Naive thymus-derived CD4-positive, alpha-beta T cell (primary cell): Measurements from ENCODE around the gene PPP2R5D. TPM values are rescaled to one million over a fixed set of nuclear protein-coding genes. Genes with fewer than 3 reads are reported as not detected.

Experiments
- ATAC-seq: fragments of 150-1000 bp; cut with Tn5 transposase; 2 replicates; pipeline ENCODE4 v1.10.0; 2021; ENCODE audit warnings: mild to moderate bottlenecking, moderate library complexity
- CTCF ChIA-PET: fragments of 350-600 bp; sonication (Branson Sonifier 250); formaldehyde crosslinking; loops from one replicate; lab custom pipeline; 2021; ENCODE audit warnings: antibody characterized with exemption; lab: Charles Lee
- POLR2A ChIA-PET: fragments of 350-600 bp; sonication (Branson Sonifier 250); formaldehyde crosslinking; loops from one replicate; lab custom pipeline; 2021; ENCODE audit warnings: antibody characterized with exemption, inconsistent platforms; lab: Charles Lee
- DNase-seq, 9 donors: peaks; one replicate each; pipeline versions ENCODE4 v3.0.0 to v3.0.0-alpha.2; 2020 to 2022; ENCODE audit warnings: mixed read lengths in 1 of 9
- H3K27ac ChIP-seq: one replicate; pipeline ENCODE4 v1.7.0; 2013; ENCODE audit warnings: mild to moderate bottlenecking, low read depth, low read length, moderate library complexity
- H3K27me3 ChIP-seq, 2 donors: one replicate each; pipeline ENCODE4 v1.7.0; 2013; ENCODE audit warnings: low read length in 2 of 2, mild to moderate bottlenecking in 2 of 2, moderate library complexity in 2 of 2; ENCODE audit not compliant: control insufficient read depth in 2 of 2, insufficient read depth in 2 of 2
- H3K36me3 ChIP-seq, 3 experiments: 1 replicate in 2 of 3; 2 replicates in 1 of 3; pipeline ENCODE4 v1.7.0; 2013; ENCODE audit warnings: low read length in 3 of 3, mild to moderate bottlenecking in 3 of 3, moderate library complexity in 1 of 3; ENCODE audit not compliant: insufficient read depth in 3 of 3, control insufficient read depth in 2 of 3
- H3K4me1 ChIP-seq, 2 donors: one replicate each; pipeline ENCODE4 v1.7.0; 2013; ENCODE audit warnings: low read length in 2 of 2, mild to moderate bottlenecking in 2 of 2, moderate library complexity in 1 of 2; ENCODE audit not compliant: control insufficient read depth in 2 of 2, insufficient read depth in 2 of 2
- H3K4me3 ChIP-seq: 2 replicates; pipeline ENCODE4 v1.7.0; 2013; ENCODE audit warnings: mild to moderate bottlenecking, low read length
- H3K9me3 ChIP-seq, 3 experiments: 1 replicate in 2 of 3; 2 replicates in 1 of 3; pipeline ENCODE4 v1.7.0; 2013; ENCODE audit warnings: low read length in 3 of 3; ENCODE audit not compliant: control insufficient read depth in 2 of 3
- H3K27ac Mint-ChIP-seq, 9 donors: one replicate each; pipeline ENCODE4 v1.8.0; 2020 to 2022; ENCODE audit warnings: mixed read lengths in 9 of 9, mild to moderate bottlenecking in 8 of 9, moderate library complexity in 5 of 9, inconsistent platforms in 2 of 9
- H3K27me3 Mint-ChIP-seq, 5 donors: one replicate each; pipeline ENCODE4 v1.8.0; 2021 to 2022; ENCODE audit warnings: mixed read lengths in 5 of 5, mild to moderate bottlenecking in 1 of 5
- H3K36me3 Mint-ChIP-seq, 5 donors: one replicate each; pipeline ENCODE4 v1.8.0; 2020 to 2022; ENCODE audit warnings: mixed read lengths in 5 of 5, mild to moderate bottlenecking in 3 of 5, inconsistent platforms in 1 of 5
- H3K4me1 Mint-ChIP-seq, 7 donors: one replicate each; pipeline ENCODE4 v1.8.0; 2020 to 2022; ENCODE audit warnings: mixed read lengths in 7 of 7, mild to moderate bottlenecking in 3 of 7, inconsistent platforms in 1 of 7
- H3K4me3 Mint-ChIP-seq, 10 donors: one replicate each; pipeline ENCODE4 v1.8.0; 2020 to 2022; ENCODE audit warnings: mild to moderate bottlenecking in 10 of 10, mixed read lengths in 10 of 10, moderate library complexity in 6 of 10, inconsistent platforms in 2 of 10
- H3K9me3 Mint-ChIP-seq, 11 donors: one replicate each; pipeline ENCODE4 v1.8.0; 2020 to 2022; ENCODE audit warnings: mixed read lengths in 11 of 11, mild to moderate bottlenecking in 4 of 11, inconsistent platforms in 1 of 11, moderate library complexity in 1 of 11
- intact Hi-C, 2 donors: fragments of 100-400 bp; cut with micrococcal nuclease; formaldehyde crosslinking; loops; one replicate each; pipeline ENCODE4 v1.15.1; 2023
- polyA plus RNA-seq, 2 donors: library from polyadenylated mRNA; unstranded; fragments of 300-500 nt; fragmentation: Illumina TruSeq; gene quantifications; one replicate each; pipeline ENCODE4 v1.2.3, GENCODE V29; 2021
- total RNA-seq, 6 experiments: library from RNA in 5 of 6; stranded (reverse) in 5 of 6; gene quantifications; 1 replicate in 5 of 6; 2 replicates in 1 of 6; pipeline ENCODE4 v1.2.3 and lab custom pipeline; 2021 to 2026

The PPP2R5D gene
- total and polyA plus RNA-seq, 7 experiments from 2014 or later: 19.7 to 60.4 (median 28.2) TPM

- ChIA-PET POLR2A (interaction anchor here (0.7 to 1.2 kb wide), 2 partner anchors 27 to 1204 kb away, joined by 3 to 5 read pairs; partner anchors contain the start of gene CUL7), CTCF (interaction anchor here (1.1 kb wide), 1 partner anchor 117 kb away, joined by 3 read pairs; no protein-coding TSS in a partner anchor)
- Histone ChIP-seq H3K27ac (no peak overlapping the region), H3K36me3 (peaks cover 14 to 63% (median 20%) of the 10 kb centered on the region in 3 experiments), H3K27me3 (no peaks in the 10 kb centered on the region), H3K9me3 (no peaks in the 10 kb centered on the region), H3K4me1 (peaks cover 5 to 18% of the 10 kb centered on the region in 2 donors), H3K4me3 (no peak overlapping the region)
- intact Hi-C loops: no loop called here
- H3K36me3 Mint-ChIP-seq: peaks cover 8 to 35% (median 22%) of the 10 kb centered on the region in 5 donors
- no peaks in the 10 kb centered on the region for H3K27me3 Mint-ChIP-seq
- no peak overlapping the region for H3K27ac Mint-ChIP-seq
- no peak for ATAC-seq
- no peak overlapping the region for H3K4me3 Mint-ChIP-seq
- no peak for DNase-seq
- H3K9me3 Mint-ChIP-seq: no peaks in the 10 kb centered on the region
- H3K4me1 Mint-ChIP-seq: peaks cover 10 to 33% (median 18%) of the 10 kb centered on the region in 7 donors
Measured at GRCh38 chr6:43026365-43026764, 42.0 kb downstream of the PPP2R5D start.

- H3K36me3 Mint-ChIP-seq: peaks cover 6 to 40% (median 18%) of the 10 kb centered on the region in 5 donors
Measured at GRCh38 chr6:43029120-43029519, 44.8 kb downstream of the PPP2R5D start.

GRCh38 chr6:43032326-43032725 is 48.0 kb downstream of the PPP2R5D start:
- H3K4me3 Mint-ChIP-seq: no peak overlapping the region
- Histone ChIP-seq H3K36me3 (peaks cover 3 to 67% (median 12%) of the 10 kb centered on the region in 3 experiments), H3K9me3 (no peaks in the 10 kb centered on the region), H3K4me1 (no peaks in the 10 kb centered on the region), H3K27me3 (no peaks in the 10 kb centered on the region), H3K27ac (no peak overlapping the region), H3K4me3 (no peak overlapping the region)
- ChIA-PET CTCF (no interaction called here), POLR2A (interaction anchor here (0.7 to 1.3 kb wide), 2 partner anchors 15 to 27 kb away, joined by 4 to 6 read pairs; partner anchors contain the start of genes KLC4 and MRPL2)
- no peaks in the 10 kb centered on the region for H3K27me3 Mint-ChIP-seq
- no peak for ATAC-seq
- peaks cover 0 to 4% (median 0%) of the 10 kb centered on the region in 7 donors for H3K4me1 Mint-ChIP-seq
- H3K27ac Mint-ChIP-seq: peak overlapping the region in 2 of 9 donors; percentile 6 to 32
- H3K9me3 Mint-ChIP-seq: no peaks in the 10 kb centered on the region
- intact Hi-C loops: no loop called here
- no peak for DNase-seq
- peaks cover 4 to 26% (median 7%) of the 10 kb centered on the region in 5 donors for H3K36me3 Mint-ChIP-seq

More at GRCh38 chr6:43029120-43029519, 44.8 kb downstream of the PPP2R5D start:
- Histone ChIP-seq H3K27me3 (no peaks in the 10 kb centered on the region), H3K4me1 (peaks cover 0 to 5% of the 10 kb centered on the region in 2 donors), H3K4me3 (no peak overlapping the region), H3K9me3 (no peaks in the 10 kb centered on the region), H3K27ac (no peak overlapping the region), H3K36me3 (peaks cover 14 to 77% (median 26%) of the 10 kb centered on the region in 3 experiments)
- intact Hi-C loops: no loop called here
- CTCF ChIA-PET: no interaction called here
- Mint-ChIP-seq H3K9me3 (no peaks in the 10 kb centered on the region), H3K27me3 (no peaks in the 10 kb centered on the region), H3K27ac (no peak overlapping the region), H3K4me1 (peaks cover 7 to 16% (median 8%) of the 10 kb centered on the region in 7 donors), H3K4me3 (no peak overlapping the region)
- DNase-seq (no peak), ATAC-seq (no peak)
- POLR2A ChIA-PET: interaction anchor here (1.0 kb wide), 1 partner anchor 9 kb away, joined by 3 read pairs; no protein-coding TSS in a partner anchor

DNA sequence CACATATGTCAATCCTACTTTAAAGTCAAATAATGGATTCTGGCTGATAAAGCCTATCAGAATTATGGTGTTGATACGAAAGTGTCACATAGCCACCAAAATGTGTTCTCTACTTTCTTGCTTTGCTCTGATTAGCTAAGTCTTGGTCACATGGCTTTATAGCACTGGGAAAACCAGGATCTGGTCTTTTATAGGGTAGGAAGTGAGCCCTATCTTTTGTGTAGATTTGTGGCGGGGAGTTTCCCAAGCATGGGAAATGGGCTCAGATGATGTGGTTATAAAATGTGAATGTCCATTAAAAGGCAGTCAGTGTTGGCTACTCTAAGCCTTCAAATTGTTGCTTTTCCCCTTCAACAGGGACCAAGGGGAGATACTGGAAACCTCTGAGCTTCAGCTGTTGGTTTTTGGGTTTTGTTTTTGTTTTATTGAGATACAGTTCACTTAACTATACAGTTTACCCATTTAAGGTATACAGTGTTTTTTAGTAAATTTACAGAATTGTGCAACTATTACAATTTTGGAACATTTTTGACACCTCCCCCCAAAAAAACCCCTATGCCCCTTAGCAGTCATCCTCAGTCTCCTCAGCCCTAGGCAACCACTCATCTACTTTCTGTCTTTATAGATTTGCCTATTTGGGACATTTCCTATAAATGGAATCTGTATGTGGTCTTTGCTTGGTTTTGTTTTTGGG is 49.3 kb downstream of the PPP2R5D start:
- H3K27ac Mint-ChIP-seq: peak overlapping the region in 8 of 9 donors; percentile 1 to 74 (median 23)
- Histone ChIP-seq H3K36me3 (peaks cover 3 to 69% (median 6%) of the 10 kb centered on the region in 3 experiments), H3K4me3 (no peak overlapping the region), H3K27ac (no peak overlapping the region), H3K4me1 (no peaks in the 10 kb centered on the region), H3K9me3 (no peaks in the 10 kb centered on the region), H3K27me3 (no peaks in the 10 kb centered on the region)
- no peak for DNase-seq
- H3K36me3 Mint-ChIP-seq: peaks cover 0 to 31% (median 3%) of the 10 kb centered on the region in 5 donors
- peaks cover 0 to 4% (median 0%) of the 10 kb centered on the region in 7 donors for H3K4me1 Mint-ChIP-seq
- no peak overlapping the region for H3K4me3 Mint-ChIP-seq
- ChIA-PET POLR2A (interaction anchor here (0.9 to 1.3 kb wide), 2 partner anchors 20 to 26 kb away, joined by 4 to 6 read pairs; partner anchors contain the start of genes CUL7, KLC4 and MRPL2), CTCF (interaction anchor here (0.6 kb wide), 1 partner anchor 586 kb away, joined by 3 read pairs; no protein-coding TSS in a partner anchor)
- no peaks in the 10 kb centered on the region for H3K27me3 Mint-ChIP-seq
- intact Hi-C loops: no loop called here
- ATAC-seq: no peak
- H3K9me3 Mint-ChIP-seq: no peaks in the 10 kb centered on the region

DNA sequence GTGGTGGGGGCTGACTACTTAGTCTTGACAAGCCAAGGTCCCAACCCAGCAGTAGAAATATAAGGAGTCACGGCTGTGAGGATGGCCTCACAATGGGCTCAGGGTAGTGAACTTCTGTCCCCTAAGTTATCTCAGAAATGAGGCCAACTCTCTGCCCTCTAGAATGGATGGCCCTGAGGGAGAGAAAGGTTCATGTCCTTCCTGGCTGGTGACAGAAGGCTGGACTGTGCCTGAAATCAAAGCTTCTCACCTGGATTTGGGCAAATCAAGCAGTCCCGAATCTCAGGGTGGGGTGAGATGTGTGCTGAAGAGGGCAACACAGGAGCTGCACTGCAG is 49.8 kb downstream of the PPP2R5D start:
- H3K36me3 ChIP-seq: peaks cover under 1 to 69% (median 6%) of the 10 kb centered on the region in 3 experiments
- H3K27me3 ChIP-seq: no peaks in the 10 kb centered on the region
- Mint-ChIP-seq H3K36me3 (peaks cover 0 to 32% (median 4%) of the 10 kb centered on the region in 5 donors), H3K9me3 (no peaks in the 10 kb centered on the region), H3K27ac (peak overlapping the region in 5 of 9 donors; percentile 7 to 65 (median 22)), H3K27me3 (no peaks in the 10 kb centered on the region), H3K4me1 (peaks cover 0 to 4% (median 0%) of the 10 kb centered on the region in 7 donors), H3K4me3 (no peak overlapping the region)
- no peak for DNase-seq
- intact Hi-C loops: no loop called here
- no peaks in the 10 kb centered on the region for H3K4me1 ChIP-seq
- H3K27ac ChIP-seq: no peak overlapping the region
- POLR2A ChIA-PET: no interaction called here
- no peak overlapping the region for H3K4me3 ChIP-seq
- no peaks in the 10 kb centered on the region for H3K9me3 ChIP-seq
- no peak for ATAC-seq
- CTCF ChIA-PET: interaction anchor here (0.7 kb wide), 1 partner anchor 418 kb away, joined by 3 read pairs; no protein-coding TSS in a partner anchor

DNA sequence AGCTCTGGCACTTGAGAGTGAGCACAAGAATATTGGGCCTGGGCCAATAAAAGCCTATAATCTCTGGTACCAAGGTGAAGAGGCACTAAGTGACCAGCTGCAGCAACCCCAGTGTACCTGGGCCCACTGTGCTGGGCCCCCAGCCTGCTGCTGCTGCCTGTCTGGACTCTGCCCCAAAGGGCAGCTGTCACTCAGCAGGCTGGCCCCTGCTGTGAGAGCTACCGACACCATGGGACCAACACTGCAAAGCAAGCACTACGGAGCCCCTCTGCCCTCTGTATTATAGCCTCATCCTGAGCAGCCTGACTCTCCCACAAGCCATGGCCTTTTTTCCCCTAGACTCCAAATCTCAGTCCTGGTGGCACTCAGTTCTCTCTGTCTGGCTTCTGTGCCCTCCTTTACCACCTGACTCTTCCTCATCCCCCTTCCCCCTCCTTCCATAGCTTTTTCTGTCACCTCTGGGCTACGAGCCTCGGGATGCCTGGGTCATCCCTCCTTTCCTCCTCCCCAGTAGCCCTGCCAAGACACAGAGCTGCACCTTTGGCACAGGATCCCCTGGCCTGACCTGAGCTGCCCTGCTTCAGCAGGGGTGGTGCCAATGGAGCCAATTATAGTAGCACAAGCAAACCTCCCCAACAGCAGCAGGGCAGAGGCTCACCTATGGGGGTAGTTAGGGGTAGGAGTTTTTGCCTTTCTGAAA is 51.3 kb downstream of the PPP2R5D start:
- POLR2A ChIA-PET: no interaction called here
- no peaks in the 10 kb centered on the region for H3K9me3 ChIP-seq
- no peak overlapping the region for H3K4me3 ChIP-seq
- Mint-ChIP-seq H3K27me3 (no peaks in the 10 kb centered on the region), H3K4me1 (peaks cover 0 to 4% (median 0%) of the 10 kb centered on the region in 7 donors), H3K36me3 (peaks cover 0 to 25% (median 4%) of the 10 kb centered on the region in 5 donors), H3K4me3 (no peak overlapping the region), H3K9me3 (no peaks in the 10 kb centered on the region), H3K27ac (peak overlapping the region in 6 of 9 donors; percentile 8 to 74 (median 51))
- H3K36me3 ChIP-seq: peaks cover 0 to 68% (median 6%) of the 10 kb centered on the region in 3 experiments
- no peaks in the 10 kb centered on the region for H3K4me1 ChIP-seq
- intact Hi-C loops: no loop called here
- ATAC-seq: no peak
- CTCF ChIA-PET: interaction anchor here (0.6 kb wide), 1 partner anchor 20 kb away, joined by 4 read pairs; no protein-coding TSS in a partner anchor
- no peak overlapping the region for H3K27ac ChIP-seq
- no peaks in the 10 kb centered on the region for H3K27me3 ChIP-seq
- DNase-seq: no peak
